ENCODE data around the gene FADS1. TPM values are rescaled to one million over a fixed set of nuclear protein-coding genes. Genes with fewer than 3 reads are reported as not detected.

FADS1 gene
- total RNA-seq, 2 donors from 2014 or later = 39.0 to 52.9 TPM

GRCh38 chr11:61844909-61845565 lies 28.2 kb upstream of the FADS1 start:
- ATAC-seq (ENCODE audit: insufficient number of reproducible peaks, low FRiP score, low read depth) (no peak), DNase-seq (ENCODE audit: low spot score) (no peak)
- H3K27me3 ChIP-seq (replicated peaks; ENCODE audit: insufficient read depth) = no peaks in the 10 kb centered on the region
- H3K4me3 ChIP-seq = no peak overlapping the region
- TF ChIP-seq, protein P1, sequence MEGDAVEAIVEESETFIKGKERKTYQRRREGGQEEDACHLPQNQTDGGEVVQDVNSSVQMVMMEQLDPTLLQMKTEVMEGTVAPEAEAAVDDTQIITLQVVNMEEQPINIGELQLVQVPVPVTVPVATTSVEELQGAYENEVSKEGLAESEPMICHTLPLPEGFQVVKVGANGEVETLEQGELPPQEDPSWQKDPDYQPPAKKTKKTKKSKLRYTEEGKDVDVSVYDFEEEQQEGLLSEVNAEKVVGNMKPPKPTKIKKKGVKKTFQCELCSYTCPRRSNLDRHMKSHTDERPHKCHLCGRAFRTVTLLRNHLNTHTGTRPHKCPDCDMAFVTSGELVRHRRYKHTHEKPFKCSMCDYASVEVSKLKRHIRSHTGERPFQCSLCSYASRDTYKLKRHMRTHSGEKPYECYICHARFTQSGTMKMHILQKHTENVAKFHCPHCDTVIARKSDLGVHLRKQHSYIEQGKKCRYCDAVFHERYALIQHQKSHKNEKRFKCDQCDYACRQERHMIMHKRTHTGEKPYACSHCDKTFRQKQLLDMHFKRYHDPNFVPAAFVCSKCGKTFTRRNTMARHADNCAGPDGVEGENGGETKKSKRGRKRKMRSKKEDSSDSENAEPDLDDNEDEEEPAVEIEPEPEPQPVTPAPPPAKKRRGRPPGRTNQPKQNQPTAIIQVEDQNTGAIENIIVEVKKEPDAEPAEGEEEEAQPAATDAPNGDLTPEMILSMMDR (IDR thresholded peaks at IDR 0.05) = no peak
- H3K36me3 ChIP-seq = peaks cover 71% of the 10 kb centered on the region
- H3K9me3 ChIP-seq = no peaks in the 10 kb centered on the region
- H3K27ac ChIP-seq = no peak overlapping the region
- peaks cover 0 to under 1% of the 10 kb centered on the region in 2 donors for H3K4me1 ChIP-seq (ENCODE audit: control insufficient read depth in 1 of 2, low read depth in 2 of 2)

DNA sequence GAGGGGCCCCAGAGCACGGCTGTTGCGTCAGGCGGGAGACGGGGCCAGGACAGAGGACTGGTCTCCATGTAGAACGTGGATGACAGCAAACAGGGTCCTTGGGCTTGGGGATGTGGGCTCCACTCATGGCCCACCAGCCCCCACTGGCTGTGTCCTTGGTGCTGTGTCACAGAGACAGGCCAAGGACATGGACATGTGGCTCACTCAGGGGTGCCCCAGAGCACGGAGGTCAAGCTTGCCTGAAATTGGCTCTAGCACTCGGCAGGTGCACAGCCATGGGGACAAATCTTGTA lies 25.7 kb upstream of the FADS1 start:
- Histone ChIP-seq H3K4me3 (no peak overlapping the region), H3K4me1 (ENCODE audit: control insufficient read depth in 1 of 2, low read depth in 2 of 2) (no peaks in the 10 kb centered on the region), H3K27me3 (replicated peaks; ENCODE audit: insufficient read depth) (no peaks in the 10 kb centered on the region), H3K27ac (no peak overlapping the region), H3K36me3 (peaks cover 46% of the 10 kb centered on the region), H3K9me3 (no peaks in the 10 kb centered on the region)
- TF ChIP-seq, protein P1 (IDR thresholded peaks at IDR 0.05) = no peak
- no peak for ATAC-seq (ENCODE audit: insufficient number of reproducible peaks, low FRiP score, low read depth)
- no peak for DNase-seq (ENCODE audit: low spot score)

DNA sequence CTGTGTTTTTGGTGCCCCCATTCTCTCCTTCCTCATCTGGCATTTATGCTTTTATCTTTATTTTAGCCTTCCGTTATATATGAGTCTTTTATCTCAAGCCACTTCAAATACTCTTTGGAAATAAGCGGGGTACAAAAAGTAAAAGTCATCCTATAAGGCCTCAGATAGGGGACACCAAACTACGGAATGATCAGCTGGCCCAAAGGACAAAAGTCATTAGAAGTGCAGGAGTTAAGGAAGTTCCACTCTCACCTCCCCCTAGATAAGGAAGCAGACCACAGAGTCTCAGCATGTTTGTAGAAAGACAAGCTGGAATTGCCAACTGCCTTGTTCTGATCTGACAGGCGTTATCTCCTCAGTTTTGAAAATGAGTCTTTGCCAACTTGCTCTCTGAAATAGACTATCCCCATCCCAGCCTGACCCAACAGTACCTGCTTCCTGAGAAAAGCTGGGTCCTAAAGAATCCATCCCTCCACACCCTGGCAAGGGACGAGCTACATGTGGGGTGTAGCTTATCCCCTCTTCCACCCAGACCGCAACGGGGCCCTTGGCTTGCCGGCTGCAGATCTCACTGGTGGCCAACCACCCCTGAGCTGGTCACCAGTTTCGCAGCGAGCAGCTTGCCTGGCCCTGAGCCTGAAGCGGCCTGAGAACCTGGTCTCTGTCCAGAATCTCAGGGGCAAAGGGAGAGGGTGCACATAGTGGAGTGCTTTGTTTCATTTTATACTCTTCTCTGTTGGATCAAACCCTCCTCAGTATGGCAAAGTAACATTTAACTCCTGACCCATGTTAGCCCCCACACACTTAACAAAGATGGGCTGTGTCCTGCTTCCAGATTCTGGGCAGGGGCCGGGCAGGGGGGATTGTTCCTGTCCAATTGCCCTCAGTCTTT lies 25.1 kb upstream of the FADS1 start:
- no peak overlapping the region for H3K27ac ChIP-seq
- no peak for ATAC-seq (ENCODE audit: insufficient number of reproducible peaks, low FRiP score, low read depth)

GRCh38 chr11:61840371-61840770 lies 23.6 kb upstream of the FADS1 start:
- TF ChIP-seq, protein P1 (IDR thresholded peaks at IDR 0.05) = no peak
- H3K27ac ChIP-seq = no peak overlapping the region
- H3K9me3 ChIP-seq = no peaks in the 10 kb centered on the region
- ATAC-seq (ENCODE audit: insufficient number of reproducible peaks, low FRiP score, low read depth) = no peak
- no peaks in the 10 kb centered on the region for H3K27me3 ChIP-seq (replicated peaks; ENCODE audit: insufficient read depth)
- peaks cover 42% of the 10 kb centered on the region for H3K36me3 ChIP-seq
- no peak for DNase-seq (ENCODE audit: low spot score)
- H3K4me3 ChIP-seq = no peak overlapping the region
- H3K4me1 ChIP-seq (ENCODE audit: control insufficient read depth in 1 of 2, low read depth in 2 of 2) = peaks cover 8 to 12% of the 10 kb centered on the region in 2 donors

More for the DNA sequence above, 25.1 kb upstream of the FADS1 start:
- TF ChIP-seq, protein P1 (IDR thresholded peaks at IDR 0.05) = no peak
- Histone ChIP-seq H3K4me1 (ENCODE audit: control insufficient read depth in 1 of 2, low read depth in 2 of 2) (no peaks in the 10 kb centered on the region), H3K4me3 (no peak overlapping the region), H3K9me3 (no peaks in the 10 kb centered on the region), H3K27me3 (replicated peaks; ENCODE audit: insufficient read depth) (no peaks in the 10 kb centered on the region), H3K36me3 (peaks cover 42% of the 10 kb centered on the region)
- no peak for DNase-seq (ENCODE audit: low spot score)

GRCh38 chr11:61839742-61840141 lies 22.9 kb upstream of the FADS1 start:
- no peak for ATAC-seq (ENCODE audit: insufficient number of reproducible peaks, low FRiP score, low read depth)
- H3K27ac ChIP-seq = no peak overlapping the region
- no peaks in the 10 kb centered on the region for H3K9me3 ChIP-seq
- no peaks in the 10 kb centered on the region for H3K27me3 ChIP-seq (replicated peaks; ENCODE audit: insufficient read depth)
- peaks cover 13 to 18% of the 10 kb centered on the region in 2 donors for H3K4me1 ChIP-seq (ENCODE audit: control insufficient read depth in 1 of 2, low read depth in 2 of 2)
- no peak overlapping the region for H3K4me3 ChIP-seq
- TF ChIP-seq, protein P1 (IDR thresholded peaks at IDR 0.05) = no peak
- H3K36me3 ChIP-seq = peaks cover 37% of the 10 kb centered on the region
- DNase-seq (ENCODE audit: low spot score) = no peak

Measured in thoracic aorta (tissue), 2 donors.